HepG2 (cell line): Measurements from ENCODE around the gene RPL36. TPM values are rescaled to one million over a fixed set of nuclear protein-coding genes. Genes with fewer than 3 reads are reported as not detected.

Source experiments
- ATF7-NPFF ChIP-seq: sonication (generic); formaldehyde crosslinking; IDR thresholded peaks from 2 replicates; pipeline ENCODE4 v1.8.1; 2023; ENCODE audit warnings: mild to moderate bottlenecking, low read depth, missing genetic modification reagents, moderate library complexity
- CC2D1A ChIP-seq: sonication (generic); formaldehyde crosslinking; IDR thresholded peaks from 2 replicates; pipeline ENCODE4 v1.8.1; 2023; ENCODE audit warnings: mild to moderate bottlenecking, missing genetic modification reagents
- CCAR2 ChIP-seq: fragments of 200-400 bp; formaldehyde crosslinking; optimal IDR thresholded peaks from 2 replicates; pipeline ENCODE3; 2018; ENCODE audit warnings: low read depth, mild to moderate bottlenecking, low read length, moderate library complexity
- DBP ChIP-seq: sonication (generic); formaldehyde crosslinking; IDR thresholded peaks from 2 replicates; pipeline ENCODE4 v1.4.0; 2020; ENCODE audit warnings: missing genetic modification reagents; ENCODE audit errors: not compliant biosample characterization
- GLI4 ChIP-seq: sonication (generic); formaldehyde crosslinking; IDR thresholded peaks from 2 replicates; pipeline ENCODE4 v1.5.1; 2020; ENCODE audit warnings: missing genetic modification reagents, mild to moderate bottlenecking, moderate library complexity, borderline replicate concordance
- HCFC1 ChIP-seq: fragments of 150-350 bp; IDR thresholded peaks from 2 replicates; pipeline ENCODE4 v1.6.1; 2014; ENCODE audit warnings: low read depth, low read length
- HNRNPK ChIP-seq: fragments of 200-400 bp; formaldehyde crosslinking; IDR thresholded peaks from 2 replicates; pipeline ENCODE4 v1.6.1; 2018; ENCODE audit warnings: low read length, low read depth, moderate library complexity, mild to moderate bottlenecking; ENCODE audit not compliant: poor library complexity, severe bottlenecking
- HOMEZ ChIP-seq: IDR thresholded peaks from 2 replicates; pipeline ENCODE4 v1.6.1; 2016; ENCODE audit warnings: low read depth
- JDP2 ChIP-seq: sonication (generic); formaldehyde crosslinking; IDR thresholded peaks from 2 replicates; pipeline ENCODE4 v1.8.1; 2022; ENCODE audit warnings: missing genetic modification reagents, borderline replicate concordance
- NR2F2 ChIP-seq: IDR thresholded peaks from 2 replicates; pipeline ENCODE4 v1.6.1; 2012; ENCODE audit warnings: low read depth, inconsistent platforms, borderline replicate concordance
- PRDM15 ChIP-seq: sonication (generic); formaldehyde crosslinking; IDR thresholded peaks from 2 replicates; pipeline ENCODE4 v1.4.0; 2020; ENCODE audit warnings: missing genetic modification reagents
- TFDP2 ChIP-seq: sonication (generic); formaldehyde crosslinking; IDR thresholded peaks from 2 replicates; pipeline ENCODE4 v1.4.0; 2020; ENCODE audit warnings: missing genetic modification reagents
- TGIF2 ChIP-seq: IDR thresholded peaks from 2 replicates; pipeline ENCODE4 v1.6.1; 2016; ENCODE audit warnings: control low read depth, missing compliant biosample characterization
- ZNF672 ChIP-seq: sonication (generic); formaldehyde crosslinking; IDR thresholded peaks from 2 replicates; pipeline ENCODE4 v1.8.1; 2022; ENCODE audit warnings: missing genetic modification reagents
- polyA plus RNA-seq, 8 experiments: library from polyadenylated mRNA; depleted of rRNA in 3 of 8; stranded (reverse) in 7 of 8; unstranded in 1 of 8; fragments of >200 nt; fragmentation: Illumina TruSeq in 4 of 8; extraction: Trizol in 4 of 8; gene quantifications; 2 replicates each; pipeline versions ENCODE4 v1.2.1 to v1.2.3, GENCODE V29; 2011 to 2016; ENCODE audit warnings: low read depth in 4 of 8, missing spikeins in 1 of 8, mixed read lengths in 1 of 8; ENCODE audit not compliant: insufficient read depth in 1 of 8
- total RNA-seq, 5 experiments: library from RNA; depleted of rRNA; stranded (reverse); fragments of >200 nt; fragmentation: Illumina TruSeq; extraction: Trizol; gene quantifications; 2 replicates each; pipeline ENCODE4 v1.2.3, GENCODE V29; 2016; ENCODE audit warnings: low read depth in 1 of 5
- TF ChIP-seq, protein P1 (sequence below): sonication (generic); formaldehyde crosslinking; IDR thresholded peaks from 2 replicates; pipeline ENCODE4 v1.9.0; 2021; ENCODE audit warnings: missing genetic modification reagents, mild to moderate bottlenecking, borderline replicate concordance
- TF ChIP-seq, protein P2 (sequence below): sonication (generic); formaldehyde crosslinking; IDR thresholded peaks from 2 replicates; pipeline ENCODE4 v1.4.0; 2020; ENCODE audit warnings: missing genetic modification reagents, low read depth, mild to moderate bottlenecking, borderline replicate concordance

Gene RPL36
- total and polyA plus RNA-seq, 2 of the 13 experiments (the other 11 are each of a cell fraction or from before 2014, with no cell fraction given), result 706 to 740 TPM

GRCh38 chr19:5719961-5720790 is 30.1 kb downstream of the RPL36 start, which contains the start of the genes CATSPERD and LONP1 (continued):
- peak; percentile 85 for TF ChIP-seq TGIF2
- no peak for TF ChIP-seq JDP2 (CRISPR knock-in tag)
- no peak for TF ChIP-seq PRDM15 (CRISPR knock-in tag)
- TF ChIP-seq TFDP2 (CRISPR knock-in tag), result peak; percentile 94
- no peak for TF ChIP-seq GLI4 (CRISPR knock-in tag)
- TF ChIP-seq HCFC1, result peak; percentile 65
- TF ChIP-seq, protein P1, sequence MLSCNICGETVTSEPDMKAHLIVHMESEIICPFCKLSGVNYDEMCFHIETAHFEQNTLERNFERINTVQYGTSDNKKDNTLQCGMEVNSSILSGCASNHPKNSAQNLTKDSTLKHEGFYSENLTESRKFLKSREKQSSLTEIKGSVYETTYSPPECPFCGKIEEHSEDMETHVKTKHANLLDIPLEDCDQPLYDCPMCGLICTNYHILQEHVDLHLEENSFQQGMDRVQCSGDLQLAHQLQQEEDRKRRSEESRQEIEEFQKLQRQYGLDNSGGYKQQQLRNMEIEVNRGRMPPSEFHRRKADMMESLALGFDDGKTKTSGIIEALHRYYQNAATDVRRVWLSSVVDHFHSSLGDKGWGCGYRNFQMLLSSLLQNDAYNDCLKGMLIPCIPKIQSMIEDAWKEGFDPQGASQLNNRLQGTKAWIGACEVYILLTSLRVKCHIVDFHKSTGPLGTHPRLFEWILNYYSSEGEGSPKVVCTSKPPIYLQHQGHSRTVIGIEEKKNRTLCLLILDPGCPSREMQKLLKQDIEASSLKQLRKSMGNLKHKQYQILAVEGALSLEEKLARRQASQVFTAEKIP (CRISPR knock-in tag), result no peak
- peak; percentile 34 for TF ChIP-seq DBP (CRISPR knock-in tag)
- peak; percentile 72; the same call in 1 of the 2 replicates for TF ChIP-seq CC2D1A (CRISPR knock-in tag)
- peak; percentile 72; the same call in 1 of the 2 replicates for TF ChIP-seq ZNF672 (CRISPR knock-in tag)
- TF ChIP-seq ATF7-NPFF (CRISPR knock-in tag), result peak; percentile 63
- TF ChIP-seq NR2F2, result no peak
- no peak for TF ChIP-seq CCAR2
- TF ChIP-seq, protein P2, sequence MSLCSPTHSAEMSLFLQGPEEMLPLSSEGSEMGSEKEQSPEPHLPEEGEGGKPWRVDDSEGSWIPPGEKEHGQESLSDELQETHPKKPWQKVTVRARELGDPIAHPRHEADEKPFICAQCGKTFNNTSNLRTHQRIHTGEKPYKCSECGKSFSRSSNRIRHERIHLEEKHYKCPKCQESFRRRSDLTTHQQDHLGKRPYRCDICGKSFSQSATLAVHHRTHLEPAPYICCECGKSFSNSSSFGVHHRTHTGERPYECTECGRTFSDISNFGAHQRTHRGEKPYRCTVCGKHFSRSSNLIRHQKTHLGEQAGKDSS (CRISPR knock-in tag), result peak; percentile 52; the same call in 1 of the 2 replicates
- peak; percentile 70; the same call in 1 of the 2 replicates for TF ChIP-seq HOMEZ (CRISPR knock-in tag)
- peak; percentile 36 for TF ChIP-seq HNRNPK
